ENCODE measurements around the gene MYL7. TPM values are rescaled to one million over a fixed set of nuclear protein-coding genes. Genes with fewer than 3 reads are reported as not detected.

Gene MYL7
- total and polyA plus RNA-seq, 2 experiments from 2014 or later, result 4.8 TPM; not detected in 1

DNA sequence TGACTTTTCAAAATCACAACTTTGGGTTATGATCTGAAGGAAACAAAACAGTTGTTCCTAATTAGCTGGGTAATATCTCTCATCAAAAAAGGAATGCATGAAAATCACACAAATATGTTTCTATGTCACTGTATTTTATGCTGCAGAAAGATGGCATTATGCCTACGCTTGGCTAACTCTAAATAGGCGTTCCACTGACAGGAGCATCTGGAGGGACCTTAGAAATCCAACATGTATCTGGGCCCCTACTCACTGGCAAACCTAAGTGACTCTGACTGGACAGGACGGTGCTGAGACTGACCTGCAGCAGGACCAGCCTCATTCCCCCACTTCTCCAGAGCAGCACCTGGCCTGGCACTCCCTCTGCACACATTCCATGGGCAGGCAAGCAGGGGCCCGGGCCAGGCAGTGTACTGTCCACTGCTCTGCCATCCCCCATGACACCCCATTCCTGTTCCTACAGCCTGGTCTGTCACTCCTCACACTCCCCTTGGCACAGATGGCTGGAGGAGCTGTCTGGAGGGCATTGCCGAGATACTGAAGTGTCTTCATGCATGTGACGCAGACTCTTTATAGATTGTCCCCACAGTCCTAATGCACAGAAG lies 2.6 kb upstream of the MYL7 start:
- peaks cover 21% of the 10 kb centered on the region for H3K4me1 Mint-ChIP-seq
- ATAC-seq (no peak), DNase-seq (ENCODE audit: low spot score) (no peak)
- no peak for TF ChIP-seq CREB1 (CRISPR knock-in tag; IDR thresholded peaks at IDR 0.05; ENCODE audit: low read depth)
- TF ChIP-seq STAT1 (IDR thresholded peaks at IDR 0.05; ENCODE audit: unreplicated experiment), result no peak
- no peak for TF ChIP-seq NANOG (IDR thresholded peaks at IDR 0.05; ENCODE audit: borderline replicate concordance)
- TF ChIP-seq, protein P1, sequence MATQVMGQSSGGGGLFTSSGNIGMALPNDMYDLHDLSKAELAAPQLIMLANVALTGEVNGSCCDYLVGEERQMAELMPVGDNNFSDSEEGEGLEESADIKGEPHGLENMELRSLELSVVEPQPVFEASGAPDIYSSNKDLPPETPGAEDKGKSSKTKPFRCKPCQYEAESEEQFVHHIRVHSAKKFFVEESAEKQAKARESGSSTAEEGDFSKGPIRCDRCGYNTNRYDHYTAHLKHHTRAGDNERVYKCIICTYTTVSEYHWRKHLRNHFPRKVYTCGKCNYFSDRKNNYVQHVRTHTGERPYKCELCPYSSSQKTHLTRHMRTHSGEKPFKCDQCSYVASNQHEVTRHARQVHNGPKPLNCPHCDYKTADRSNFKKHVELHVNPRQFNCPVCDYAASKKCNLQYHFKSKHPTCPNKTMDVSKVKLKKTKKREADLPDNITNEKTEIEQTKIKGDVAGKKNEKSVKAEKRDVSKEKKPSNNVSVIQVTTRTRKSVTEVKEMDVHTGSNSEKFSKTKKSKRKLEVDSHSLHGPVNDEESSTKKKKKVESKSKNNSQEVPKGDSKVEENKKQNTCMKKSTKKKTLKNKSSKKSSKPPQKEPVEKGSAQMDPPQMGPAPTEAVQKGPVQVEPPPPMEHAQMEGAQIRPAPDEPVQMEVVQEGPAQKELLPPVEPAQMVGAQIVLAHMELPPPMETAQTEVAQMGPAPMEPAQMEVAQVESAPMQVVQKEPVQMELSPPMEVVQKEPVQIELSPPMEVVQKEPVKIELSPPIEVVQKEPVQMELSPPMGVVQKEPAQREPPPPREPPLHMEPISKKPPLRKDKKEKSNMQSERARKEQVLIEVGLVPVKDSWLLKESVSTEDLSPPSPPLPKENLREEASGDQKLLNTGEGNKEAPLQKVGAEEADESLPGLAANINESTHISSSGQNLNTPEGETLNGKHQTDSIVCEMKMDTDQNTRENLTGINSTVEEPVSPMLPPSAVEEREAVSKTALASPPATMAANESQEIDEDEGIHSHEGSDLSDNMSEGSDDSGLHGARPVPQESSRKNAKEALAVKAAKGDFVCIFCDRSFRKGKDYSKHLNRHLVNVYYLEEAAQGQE (IDR thresholded peaks at IDR 0.05; ENCODE audit: unreplicated experiment), result no peak
- no peak for TF ChIP-seq EZH2phosphoT487 (IDR thresholded peaks at IDR 0.05; ENCODE audit: unreplicated experiment)
- TF ChIP-seq ZNF114 (CRISPR knock-in tag; IDR thresholded peaks at IDR 0.05), result no peak
- TF ChIP-seq JUNB (IDR thresholded peaks at IDR 0.05; ENCODE audit: unreplicated experiment), result no peak
- TF ChIP-seq POLR2AphosphoS5 (IDR thresholded peaks at IDR 0.05; ENCODE audit: low read depth), result no peak
- TF ChIP-seq EZH2 (IDR thresholded peaks at IDR 0.05; ENCODE audit: low read depth, unreplicated experiment), result no peak
- TF ChIP-seq, protein P2, sequence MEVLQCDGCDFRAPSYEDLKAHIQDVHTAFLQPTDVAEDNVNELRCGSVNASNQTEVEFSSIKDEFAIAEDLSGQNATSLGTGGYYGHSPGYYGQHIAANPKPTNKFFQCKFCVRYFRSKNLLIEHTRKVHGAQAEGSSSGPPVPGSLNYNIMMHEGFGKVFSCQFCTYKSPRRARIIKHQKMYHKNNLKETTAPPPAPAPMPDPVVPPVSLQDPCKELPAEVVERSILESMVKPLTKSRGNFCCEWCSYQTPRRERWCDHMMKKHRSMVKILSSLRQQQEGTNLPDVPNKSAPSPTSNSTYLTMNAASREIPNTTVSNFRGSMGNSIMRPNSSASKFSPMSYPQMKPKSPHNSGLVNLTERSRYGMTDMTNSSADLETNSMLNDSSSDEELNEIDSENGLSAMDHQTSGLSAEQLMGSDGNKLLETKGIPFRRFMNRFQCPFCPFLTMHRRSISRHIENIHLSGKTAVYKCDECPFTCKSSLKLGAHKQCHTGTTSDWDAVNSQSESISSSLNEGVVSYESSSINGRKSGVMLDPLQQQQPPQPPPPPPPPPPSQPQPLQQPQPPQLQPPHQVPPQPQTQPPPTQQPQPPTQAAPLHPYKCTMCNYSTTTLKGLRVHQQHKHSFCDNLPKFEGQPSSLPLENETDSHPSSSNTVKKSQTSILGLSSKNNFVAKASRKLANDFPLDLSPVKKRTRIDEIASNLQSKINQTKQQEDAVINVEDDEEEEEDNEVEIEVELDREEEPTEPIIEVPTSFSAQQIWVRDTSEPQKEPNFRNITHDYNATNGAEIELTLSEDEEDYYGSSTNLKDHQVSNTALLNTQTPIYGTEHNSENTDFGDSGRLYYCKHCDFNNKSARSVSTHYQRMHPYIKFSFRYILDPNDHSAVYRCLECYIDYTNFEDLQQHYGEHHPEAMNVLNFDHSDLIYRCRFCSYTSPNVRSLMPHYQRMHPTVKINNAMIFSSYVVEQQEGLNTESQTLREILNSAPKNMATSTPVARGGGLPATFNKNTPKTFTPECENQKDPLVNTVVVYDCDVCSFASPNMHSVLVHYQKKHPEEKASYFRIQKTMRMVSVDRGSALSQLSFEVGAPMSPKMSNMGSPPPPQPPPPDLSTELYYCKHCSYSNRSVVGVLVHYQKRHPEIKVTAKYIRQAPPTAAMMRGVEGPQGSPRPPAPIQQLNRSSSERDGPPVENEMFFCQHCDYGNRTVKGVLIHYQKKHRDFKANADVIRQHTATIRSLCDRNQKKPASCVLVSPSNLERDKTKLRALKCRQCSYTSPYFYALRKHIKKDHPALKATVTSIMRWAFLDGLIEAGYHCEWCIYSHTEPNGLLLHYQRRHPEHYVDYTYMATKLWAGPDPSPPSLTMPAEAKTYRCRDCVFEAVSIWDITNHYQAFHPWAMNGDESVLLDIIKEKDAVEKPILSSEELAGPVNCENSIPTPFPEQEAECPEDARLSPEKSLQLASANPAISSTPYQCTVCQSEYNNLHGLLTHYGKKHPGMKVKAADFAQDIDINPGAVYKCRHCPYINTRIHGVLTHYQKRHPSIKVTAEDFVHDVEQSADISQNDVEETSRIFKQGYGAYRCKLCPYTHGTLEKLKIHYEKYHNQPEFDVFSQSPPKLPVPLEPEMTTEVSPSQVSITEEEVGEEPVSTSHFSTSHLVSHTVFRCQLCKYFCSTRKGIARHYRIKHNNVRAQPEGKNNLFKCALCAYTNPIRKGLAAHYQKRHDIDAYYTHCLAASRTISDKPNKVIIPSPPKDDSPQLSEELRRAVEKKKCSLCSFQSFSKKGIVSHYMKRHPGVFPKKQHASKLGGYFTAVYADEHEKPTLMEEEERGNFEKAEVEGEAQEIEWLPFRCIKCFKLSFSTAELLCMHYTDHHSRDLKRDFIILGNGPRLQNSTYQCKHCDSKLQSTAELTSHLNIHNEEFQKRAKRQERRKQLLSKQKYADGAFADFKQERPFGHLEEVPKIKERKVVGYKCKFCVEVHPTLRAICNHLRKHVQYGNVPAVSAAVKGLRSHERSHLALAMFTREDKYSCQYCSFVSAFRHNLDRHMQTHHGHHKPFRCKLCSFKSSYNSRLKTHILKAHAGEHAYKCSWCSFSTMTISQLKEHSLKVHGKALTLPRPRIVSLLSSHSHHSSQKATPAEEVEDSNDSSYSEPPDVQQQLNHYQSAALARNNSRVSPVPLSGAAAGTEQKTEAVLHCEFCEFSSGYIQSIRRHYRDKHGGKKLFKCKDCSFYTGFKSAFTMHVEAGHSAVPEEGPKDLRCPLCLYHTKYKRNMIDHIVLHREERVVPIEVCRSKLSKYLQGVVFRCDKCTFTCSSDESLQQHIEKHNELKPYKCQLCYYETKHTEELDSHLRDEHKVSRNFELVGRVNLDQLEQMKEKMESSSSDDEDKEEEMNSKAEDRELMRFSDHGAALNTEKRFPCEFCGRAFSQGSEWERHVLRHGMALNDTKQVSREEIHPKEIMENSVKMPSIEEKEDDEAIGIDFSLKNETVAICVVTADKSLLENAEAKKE (CRISPR knock-in tag; IDR thresholded peaks at IDR 0.05), result no peak
- TF ChIP-seq, protein P3, sequence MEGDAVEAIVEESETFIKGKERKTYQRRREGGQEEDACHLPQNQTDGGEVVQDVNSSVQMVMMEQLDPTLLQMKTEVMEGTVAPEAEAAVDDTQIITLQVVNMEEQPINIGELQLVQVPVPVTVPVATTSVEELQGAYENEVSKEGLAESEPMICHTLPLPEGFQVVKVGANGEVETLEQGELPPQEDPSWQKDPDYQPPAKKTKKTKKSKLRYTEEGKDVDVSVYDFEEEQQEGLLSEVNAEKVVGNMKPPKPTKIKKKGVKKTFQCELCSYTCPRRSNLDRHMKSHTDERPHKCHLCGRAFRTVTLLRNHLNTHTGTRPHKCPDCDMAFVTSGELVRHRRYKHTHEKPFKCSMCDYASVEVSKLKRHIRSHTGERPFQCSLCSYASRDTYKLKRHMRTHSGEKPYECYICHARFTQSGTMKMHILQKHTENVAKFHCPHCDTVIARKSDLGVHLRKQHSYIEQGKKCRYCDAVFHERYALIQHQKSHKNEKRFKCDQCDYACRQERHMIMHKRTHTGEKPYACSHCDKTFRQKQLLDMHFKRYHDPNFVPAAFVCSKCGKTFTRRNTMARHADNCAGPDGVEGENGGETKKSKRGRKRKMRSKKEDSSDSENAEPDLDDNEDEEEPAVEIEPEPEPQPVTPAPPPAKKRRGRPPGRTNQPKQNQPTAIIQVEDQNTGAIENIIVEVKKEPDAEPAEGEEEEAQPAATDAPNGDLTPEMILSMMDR (conservative IDR thresholded peaks at IDR 0.05; ENCODE audit: low read depth in 2 of 2), result no peak
- no peak for TF ChIP-seq ZNF331 (CRISPR knock-in tag; IDR thresholded peaks at IDR 0.05; ENCODE audit: low read depth)
- TF ChIP-seq, protein P4, sequence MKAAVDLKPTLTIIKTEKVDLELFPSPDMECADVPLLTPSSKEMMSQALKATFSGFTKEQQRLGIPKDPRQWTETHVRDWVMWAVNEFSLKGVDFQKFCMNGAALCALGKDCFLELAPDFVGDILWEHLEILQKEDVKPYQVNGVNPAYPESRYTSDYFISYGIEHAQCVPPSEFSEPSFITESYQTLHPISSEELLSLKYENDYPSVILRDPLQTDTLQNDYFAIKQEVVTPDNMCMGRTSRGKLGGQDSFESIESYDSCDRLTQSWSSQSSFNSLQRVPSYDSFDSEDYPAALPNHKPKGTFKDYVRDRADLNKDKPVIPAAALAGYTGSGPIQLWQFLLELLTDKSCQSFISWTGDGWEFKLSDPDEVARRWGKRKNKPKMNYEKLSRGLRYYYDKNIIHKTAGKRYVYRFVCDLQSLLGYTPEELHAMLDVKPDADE (IDR thresholded peaks at IDR 0.05), result no peak
- H3K4me3 ChIP-seq, result no peak overlapping the region
- no peaks in the 10 kb centered on the region for H3K9me2 ChIP-seq (ENCODE audit: insufficient read depth)
- H3K4me1 ChIP-seq (ENCODE audit: insufficient read depth), result peaks cover 8% of the 10 kb centered on the region
- H3K27me3 Mint-ChIP-seq (ENCODE audit: insufficient read depth, low read depth, poor library complexity), result peaks cover 38% of the 10 kb centered on the region
- H3K4me3 Mint-ChIP-seq, result no peak overlapping the region
- no peaks in the 10 kb centered on the region for H3K36me3 Mint-ChIP-seq (ENCODE audit: low read depth)
- no peak overlapping the region for H2AFZ ChIP-seq
- H3K9me3 Mint-ChIP-seq, result no peaks in the 10 kb centered on the region
- H3K79me2 ChIP-seq (replicated peaks; ENCODE audit: insufficient read depth), result no peaks in the 10 kb centered on the region
- no peaks in the 10 kb centered on the region for H3K36me3 ChIP-seq (ENCODE audit: insufficient read depth)
- H3K27me3 ChIP-seq (ENCODE audit: insufficient read depth), result peaks cover 30% of the 10 kb centered on the region
- H4K20me1 ChIP-seq (replicated peaks; ENCODE audit: insufficient read depth), result no peaks in the 10 kb centered on the region
- H3F3A ChIP-seq (replicated peaks; ENCODE audit: low read depth), result no peaks in the 10 kb centered on the region
- H3K27ac ChIP-seq (ENCODE audit: low read depth), result no peak overlapping the region
- H3K27ac Mint-ChIP-seq, result no peak overlapping the region
- H3K4me2 ChIP-seq, result no peak overlapping the region
